Liver (tissue), 9 donors: ENCODE results near the gene B3GNT3. TPM values are rescaled to one million over a fixed set of nuclear protein-coding genes. Genes with fewer than 3 reads are reported as not detected.

Experiments used
- DNase-seq: peaks from one replicate; pipeline ENCODE4 v3.0.0-alpha.2; 2017; ENCODE audit warnings: low spot score
- H3K27ac ChIP-seq, 2 donors: one replicate each; pipeline ENCODE4 v1.7.0; 2013; ENCODE audit warnings: inconsistent platforms in 2 of 2, low read length in 2 of 2, control low read depth in 1 of 2, low read depth in 1 of 2, mild to moderate bottlenecking in 1 of 2
- H3K27me3 ChIP-seq, 4 donors: one replicate each; pipeline versions ENCODE4 v1.6.1 to v1.7.0; 2013; ENCODE audit warnings: low read length in 3 of 4, inconsistent platforms in 1 of 4, mild to moderate bottlenecking in 1 of 4, moderate library complexity in 1 of 4; ENCODE audit not compliant: control insufficient read depth in 4 of 4, insufficient read depth in 4 of 4
- H3K36me3 ChIP-seq, 4 donors: one replicate each; pipeline versions ENCODE4 v1.6.1 to v1.7.0; 2013; ENCODE audit warnings: low read length in 3 of 4, mild to moderate bottlenecking in 3 of 4, low read depth in 1 of 4, moderate library complexity in 1 of 4; ENCODE audit not compliant: control insufficient read depth in 4 of 4, insufficient read depth in 3 of 4
- H3K4me1 ChIP-seq, 4 donors: one replicate each; pipeline versions ENCODE4 v1.6.1 to v1.7.0; 2013; ENCODE audit warnings: low read length in 3 of 4, mild to moderate bottlenecking in 3 of 4, moderate library complexity in 1 of 4; ENCODE audit not compliant: control insufficient read depth in 4 of 4, insufficient read depth in 4 of 4
- H3K4me3 ChIP-seq, 3 donors: one replicate each; pipeline versions ENCODE4 v1.6.1 to v1.7.0; 2013; ENCODE audit warnings: low read length in 3 of 3, control low read depth in 1 of 3, low read depth in 1 of 3, mild to moderate bottlenecking in 1 of 3
- H3K9ac ChIP-seq, 2 donors: one replicate each; pipeline ENCODE4 v1.7.0; 2013; ENCODE audit warnings: low read length in 2 of 2, mild to moderate bottlenecking in 2 of 2, moderate library complexity in 2 of 2, control low read depth in 1 of 2, low read depth in 1 of 2
- H3K9me3 ChIP-seq, 4 donors: one replicate each; pipeline versions ENCODE4 v1.6.1 to v1.7.0; 2013; ENCODE audit warnings: low read length in 3 of 4; ENCODE audit not compliant: control insufficient read depth in 4 of 4
- EGR1 ChIP-seq, 2 donors: IDR thresholded peaks; 2 replicates each; pipeline ENCODE4 v1.6.1; 2016 to 2018; ENCODE audit warnings: antibody characterized with exemption in 2 of 2, low read depth in 2 of 2
- FOXA1 ChIP-seq: IDR thresholded peaks from 2 replicates; pipeline ENCODE4 v1.6.1; 2016; ENCODE audit warnings: antibody characterized with exemption
- FOXA2 ChIP-seq: IDR thresholded peaks from 2 replicates; pipeline ENCODE4 v1.6.1; 2016; ENCODE audit warnings: antibody characterized with exemption
- GABPA ChIP-seq, 2 donors: IDR thresholded peaks in 1 of 2; conservative IDR thresholded peaks in 1 of 2; 2 replicates each; pipeline ENCODE4 v1.6.1; 2016; ENCODE audit warnings: antibody characterized with exemption in 2 of 2, mild to moderate bottlenecking in 1 of 2, moderate library complexity in 1 of 2
- HNF4A ChIP-seq, 2 donors: conservative IDR thresholded peaks; 2 replicates each; pipeline ENCODE4 v1.6.1; 2016; ENCODE audit warnings: antibody characterized with exemption in 2 of 2, mild to moderate bottlenecking in 2 of 2
- HNF4G ChIP-seq: IDR thresholded peaks from 2 replicates; pipeline ENCODE4 v1.6.1; 2016; ENCODE audit warnings: antibody characterized with exemption
- JUND ChIP-seq, 2 donors: IDR thresholded peaks; 2 replicates each; pipeline ENCODE4 v1.6.1; 2016; ENCODE audit warnings: antibody characterized with exemption in 2 of 2
- MAX ChIP-seq: IDR thresholded peaks from 2 replicates; pipeline ENCODE4 v1.6.1; 2016; ENCODE audit warnings: antibody characterized with exemption
- NR2F2 ChIP-seq: IDR thresholded peaks from 2 replicates; pipeline ENCODE4 v1.6.1; 2016; ENCODE audit warnings: antibody characterized with exemption
- RAD21 ChIP-seq, 2 donors: IDR thresholded peaks; 2 replicates each; pipeline ENCODE4 v1.6.1; 2016; ENCODE audit warnings: antibody characterized with exemption in 2 of 2, mild to moderate bottlenecking in 2 of 2
- REST ChIP-seq: IDR thresholded peaks from 2 replicates; pipeline ENCODE4 v1.6.1; 2016; ENCODE audit warnings: antibody characterized with exemption, mild to moderate bottlenecking
- RXRA ChIP-seq, 2 donors: IDR thresholded peaks; 2 replicates each; pipeline ENCODE4 v1.6.1; 2017 to 2018; ENCODE audit warnings: antibody characterized with exemption in 2 of 2, mild to moderate bottlenecking in 1 of 2
- SP1 ChIP-seq: IDR thresholded peaks from 2 replicates; pipeline ENCODE4 v1.6.1; 2018; ENCODE audit warnings: antibody characterized with exemption, mild to moderate bottlenecking
- TAF1 ChIP-seq: conservative IDR thresholded peaks from 2 replicates; pipeline ENCODE4 v1.6.1; 2016; ENCODE audit warnings: antibody characterized with exemption, mild to moderate bottlenecking
- YY1 ChIP-seq: IDR thresholded peaks from 2 replicates; pipeline ENCODE4 v1.6.1; 2016; ENCODE audit warnings: antibody characterized with exemption, mild to moderate bottlenecking
- WGBS: extraction: QIAGEN DNeasy Blood & Tissue Kit; methylation state at CpG from one replicate; pipeline ENCODE4 v1.1.7; 2013; 5-methylcytosine and 5-hydroxymethylcytosine counted together
- polyA plus RNA-seq, 2 donors: library from polyadenylated mRNA; stranded (reverse) in 1 of 2; unstranded in 1 of 2; fragments of 200-250 nt in 1 of 2; fragments of >200 nt in 1 of 2; fragmentation: Nextera tagmentation in 1 of 2; extraction: Ambion mirVana in 1 of 2; gene quantifications; one replicate each; pipeline versions ENCODE4 v1.2.1 to v1.2.3, GENCODE V29; 2013 to 2015
- total RNA-seq, 2 donors: library from RNA; depleted of rRNA; stranded (reverse); fragments of >200 nt; gene quantifications; one replicate each; pipeline ENCODE4 v1.2.3, GENCODE V29; 2014
- TF ChIP-seq, protein P1 (sequence below): IDR thresholded peaks from 2 replicates; pipeline ENCODE4 v1.6.1; 2016; ENCODE audit warnings: antibody characterized with exemption
- TF ChIP-seq, protein P2 (sequence below): IDR thresholded peaks from 2 replicates; pipeline ENCODE4 v1.6.1; 2016; ENCODE audit warnings: antibody characterized with exemption
- TF ChIP-seq, protein P3 (sequence below): fragments of 150-350 bp; IDR thresholded peaks from 2 replicates; pipeline ENCODE4 v1.5.1; 2017; ENCODE audit warnings: improper control_type of control experiment, low read depth, low read length; ENCODE audit not compliant: missing input control
- donor health status: healthy.
- donor health status: healthy.
- donor health status: healthy.
- donor health status: healthy.
- donor health status: healthy.

The B3GNT3 gene
- total and polyA plus RNA-seq, 4 donors: 0.14 to 2.1 (median 1.1) TPM

GRCh38 chr19:17778968-17779929, 15.7 kb upstream of the B3GNT3 start:
- no peaks in the 10 kb centered on the region for H3K9me3 ChIP-seq
- no peaks in the 10 kb centered on the region for H3K36me3 ChIP-seq
- no peak overlapping the region for H3K9ac ChIP-seq
- no peak overlapping the region for H3K27ac ChIP-seq
- TF ChIP-seq HNF4G: no peak
- no peak for TF ChIP-seq FOXA1
- TF ChIP-seq MAX: no peak
- TF ChIP-seq FOXA2: no peak
- TF ChIP-seq YY1: no peak
- TF ChIP-seq RXRA (IDR thresholded peaks at IDR 0.05): no peak
- no peak for TF ChIP-seq RAD21 (IDR thresholded peaks at IDR 0.05)
- TF ChIP-seq TAF1: no peak
- no peak for TF ChIP-seq EGR1 (IDR thresholded peaks at IDR 0.05; ENCODE audit: low read depth in 2 of 2)
- TF ChIP-seq NR2F2: no peak
- no peak for TF ChIP-seq HNF4A (conservative IDR thresholded peaks at IDR 0.05)
- TF ChIP-seq, protein P1, sequence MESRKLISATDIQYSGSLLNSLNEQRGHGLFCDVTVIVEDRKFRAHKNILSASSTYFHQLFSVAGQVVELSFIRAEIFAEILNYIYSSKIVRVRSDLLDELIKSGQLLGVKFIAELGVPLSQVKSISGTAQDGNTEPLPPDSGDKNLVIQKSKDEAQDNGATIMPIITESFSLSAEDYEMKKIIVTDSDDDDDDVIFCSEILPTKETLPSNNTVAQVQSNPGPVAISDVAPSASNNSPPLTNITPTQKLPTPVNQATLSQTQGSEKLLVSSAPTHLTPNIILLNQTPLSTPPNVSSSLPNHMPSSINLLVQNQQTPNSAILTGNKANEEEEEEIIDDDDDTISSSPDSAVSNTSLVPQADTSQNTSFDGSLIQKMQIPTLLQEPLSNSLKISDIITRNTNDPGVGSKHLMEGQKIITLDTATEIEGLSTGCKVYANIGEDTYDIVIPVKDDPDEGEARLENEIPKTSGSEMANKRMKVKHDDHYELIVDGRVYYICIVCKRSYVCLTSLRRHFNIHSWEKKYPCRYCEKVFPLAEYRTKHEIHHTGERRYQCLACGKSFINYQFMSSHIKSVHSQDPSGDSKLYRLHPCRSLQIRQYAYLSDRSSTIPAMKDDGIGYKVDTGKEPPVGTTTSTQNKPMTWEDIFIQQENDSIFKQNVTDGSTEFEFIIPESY: no peak
- TF ChIP-seq, protein P2, sequence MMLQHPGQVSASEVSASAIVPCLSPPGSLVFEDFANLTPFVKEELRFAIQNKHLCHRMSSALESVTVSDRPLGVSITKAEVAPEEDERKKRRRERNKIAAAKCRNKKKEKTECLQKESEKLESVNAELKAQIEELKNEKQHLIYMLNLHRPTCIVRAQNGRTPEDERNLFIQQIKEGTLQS: no peak
- no peak for TF ChIP-seq REST
- TF ChIP-seq, protein P3, sequence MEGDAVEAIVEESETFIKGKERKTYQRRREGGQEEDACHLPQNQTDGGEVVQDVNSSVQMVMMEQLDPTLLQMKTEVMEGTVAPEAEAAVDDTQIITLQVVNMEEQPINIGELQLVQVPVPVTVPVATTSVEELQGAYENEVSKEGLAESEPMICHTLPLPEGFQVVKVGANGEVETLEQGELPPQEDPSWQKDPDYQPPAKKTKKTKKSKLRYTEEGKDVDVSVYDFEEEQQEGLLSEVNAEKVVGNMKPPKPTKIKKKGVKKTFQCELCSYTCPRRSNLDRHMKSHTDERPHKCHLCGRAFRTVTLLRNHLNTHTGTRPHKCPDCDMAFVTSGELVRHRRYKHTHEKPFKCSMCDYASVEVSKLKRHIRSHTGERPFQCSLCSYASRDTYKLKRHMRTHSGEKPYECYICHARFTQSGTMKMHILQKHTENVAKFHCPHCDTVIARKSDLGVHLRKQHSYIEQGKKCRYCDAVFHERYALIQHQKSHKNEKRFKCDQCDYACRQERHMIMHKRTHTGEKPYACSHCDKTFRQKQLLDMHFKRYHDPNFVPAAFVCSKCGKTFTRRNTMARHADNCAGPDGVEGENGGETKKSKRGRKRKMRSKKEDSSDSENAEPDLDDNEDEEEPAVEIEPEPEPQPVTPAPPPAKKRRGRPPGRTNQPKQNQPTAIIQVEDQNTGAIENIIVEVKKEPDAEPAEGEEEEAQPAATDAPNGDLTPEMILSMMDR: no peak
- TF ChIP-seq JUND (IDR thresholded peaks at IDR 0.05): no peak
- no peak for TF ChIP-seq GABPA (IDR thresholded peaks at IDR 0.05 in 1 of 2, conservative IDR thresholded peaks at IDR 0.05 in 1 of 2)
- TF ChIP-seq SP1: no peak
- H3K4me1 ChIP-seq: peaks cover 0 to 4% (median 0%) of the 10 kb centered on the region in 4 donors
- no peaks in the 10 kb centered on the region for H3K27me3 ChIP-seq
- no peak for DNase-seq
- H3K4me3 ChIP-seq: no peak overlapping the region
- WGBS: 21% methylated on average over 25 of the region's 25 CpGs
